Astrocyte of the hippocampus (primary cell): ENCODE results near the gene SEC23B.
"Not testable (repeated sequence)": the region's sequence is repeated elsewhere in the genome, so short reads cannot be mapped to it uniquely, and the experiment has no call there.

ENCODE experiments used
- DNase-seq: peaks from one replicate; pipeline ENCODE4 v3.0.0; 2011; ENCODE audit warnings: low read depth, low spot score

Gene SEC23B

DNA sequence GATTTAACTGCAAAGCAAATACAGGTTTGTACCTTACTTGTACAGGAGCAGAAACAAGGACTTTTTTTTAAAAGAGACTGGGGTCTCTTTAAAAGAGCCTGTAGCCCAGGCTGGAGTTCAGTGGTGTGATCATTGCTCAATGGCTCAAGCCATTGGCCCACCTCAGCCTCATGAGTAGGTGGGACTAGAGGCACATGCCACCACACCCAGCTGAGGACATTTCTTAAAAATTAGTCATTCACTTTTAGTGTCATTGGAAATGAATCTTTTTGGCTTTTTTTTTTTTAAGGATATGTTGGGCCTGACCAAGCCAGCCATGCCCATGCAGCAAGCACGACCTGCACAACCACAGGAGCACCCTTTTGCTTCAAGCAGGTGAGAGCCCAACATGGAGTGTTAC, 16.9 kb downstream of the SEC23B start:
- DNase-seq = no peak

DNA sequence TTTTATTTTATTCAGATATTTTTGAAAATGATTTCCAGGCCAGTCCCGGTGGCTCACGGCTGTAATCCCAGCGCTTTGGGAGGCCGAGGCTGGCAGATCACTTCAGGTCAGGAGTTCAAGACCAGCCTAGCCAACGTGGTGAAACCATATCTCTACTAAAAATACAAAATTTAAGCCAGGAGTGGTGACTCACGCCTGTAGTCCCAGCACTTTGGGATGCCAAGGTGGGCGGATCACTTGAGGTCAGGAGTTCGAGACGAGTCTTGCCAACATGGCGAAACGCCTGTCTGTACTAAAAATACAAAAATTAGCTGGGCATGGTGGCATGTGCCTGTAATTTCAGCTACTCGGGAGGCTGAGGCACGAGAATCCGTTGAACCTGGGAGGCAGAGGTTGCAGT, 19.0 kb downstream of the SEC23B start:
- not testable (repeated sequence) for DNase-seq

DNA sequence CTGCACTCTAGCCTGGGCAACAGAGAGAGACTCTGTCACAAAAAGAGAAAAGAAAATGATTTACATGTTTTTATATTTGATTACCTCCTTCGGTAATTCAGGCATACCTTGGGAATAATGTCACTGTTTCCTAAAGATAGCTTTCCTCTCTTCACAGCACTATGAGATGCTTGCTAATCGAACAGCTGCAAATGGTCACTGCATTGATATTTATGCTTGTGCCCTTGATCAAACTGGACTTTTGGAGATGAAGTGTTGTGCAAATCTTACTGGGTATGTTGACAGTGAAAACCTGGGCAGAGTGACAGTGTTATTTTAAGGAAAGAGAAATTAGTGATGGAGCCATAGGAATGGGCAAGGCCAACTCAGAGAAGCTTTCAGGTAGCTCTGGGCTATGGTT, 19.6 kb downstream of the SEC23B start:
- no peak for DNase-seq

DNA sequence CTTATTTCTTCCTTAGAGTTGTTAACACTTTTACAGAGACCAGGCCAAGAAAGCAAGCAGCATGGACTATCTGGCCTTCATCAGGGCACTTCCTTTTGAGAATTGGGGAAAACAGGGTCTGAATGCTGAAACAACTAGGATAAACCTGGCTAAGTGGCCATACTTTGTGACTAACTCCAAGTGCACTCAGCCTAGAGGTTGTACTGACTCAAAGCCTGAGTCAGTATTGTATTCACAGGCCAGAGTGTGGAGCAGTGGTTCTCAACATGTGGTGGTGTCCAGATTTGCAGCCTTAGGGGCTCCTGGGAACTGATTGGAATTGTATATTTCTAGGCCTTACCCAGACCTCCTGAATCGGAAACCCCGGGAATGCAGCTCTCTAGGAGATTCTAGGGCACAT, 20.1 kb downstream of the SEC23B start:
- peak; percentile 21 for DNase-seq

DNA sequence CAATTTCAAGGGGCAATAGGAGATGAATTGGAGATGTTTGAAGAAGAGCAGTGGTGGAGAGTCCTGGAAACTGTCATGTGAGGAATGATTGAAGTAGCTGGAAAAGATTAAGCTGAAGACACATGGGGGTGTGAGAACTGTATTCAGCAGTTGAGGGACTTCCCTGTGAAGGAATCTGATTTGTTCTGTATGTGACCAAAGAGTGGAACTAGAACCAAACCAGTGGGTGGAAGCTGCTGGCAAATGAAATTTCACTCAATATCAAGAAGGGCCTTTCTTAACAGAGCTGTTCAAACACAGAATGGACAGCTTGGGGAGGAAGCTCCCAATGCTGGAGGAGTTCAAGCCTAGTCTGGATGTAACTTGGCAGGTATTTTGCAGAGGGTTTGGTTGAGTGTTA, 21.3 kb downstream of the SEC23B start:
- DNase-seq = no peak

DNA sequence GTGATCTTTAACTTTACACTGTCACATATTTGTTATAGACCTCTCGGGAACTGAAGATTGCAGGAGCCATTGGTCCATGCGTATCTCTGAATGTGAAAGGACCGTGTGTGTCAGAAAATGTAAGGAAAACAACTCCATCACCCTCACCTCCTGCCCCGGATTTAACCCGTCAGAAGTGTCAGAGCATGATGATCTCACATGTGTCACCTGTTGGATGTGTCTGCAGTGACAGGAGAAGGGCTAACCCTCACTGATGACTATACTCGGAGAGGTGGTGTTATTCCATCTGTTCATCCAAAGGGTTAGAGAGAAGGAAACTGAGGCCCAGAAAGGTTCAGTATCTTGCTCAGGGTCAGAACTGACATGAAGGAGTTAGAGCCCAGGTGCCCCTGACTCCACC, 24.9 kb downstream of the SEC23B start:
- no peak for DNase-seq

DNA sequence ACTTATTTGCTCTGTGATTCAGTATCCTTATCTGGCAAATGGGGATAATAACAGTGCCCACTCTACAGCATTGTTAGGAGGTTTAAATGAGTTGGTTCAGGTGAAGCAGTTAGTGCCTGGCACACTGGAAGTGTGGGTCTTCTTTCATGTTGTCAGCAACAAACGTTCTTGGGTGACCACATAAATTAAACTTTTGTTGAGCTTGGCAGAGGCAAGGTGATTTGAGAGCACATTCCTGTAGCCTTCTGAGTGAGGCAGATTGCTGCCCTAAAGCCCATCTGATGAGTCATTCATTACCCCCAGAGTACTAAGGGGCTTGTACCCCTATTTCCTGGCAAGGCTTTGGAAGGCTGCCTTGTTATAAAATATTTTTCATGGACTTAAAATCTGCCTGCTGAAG, 25.8 kb downstream of the SEC23B start:
- DNase-seq = peak; percentile 84

DNA sequence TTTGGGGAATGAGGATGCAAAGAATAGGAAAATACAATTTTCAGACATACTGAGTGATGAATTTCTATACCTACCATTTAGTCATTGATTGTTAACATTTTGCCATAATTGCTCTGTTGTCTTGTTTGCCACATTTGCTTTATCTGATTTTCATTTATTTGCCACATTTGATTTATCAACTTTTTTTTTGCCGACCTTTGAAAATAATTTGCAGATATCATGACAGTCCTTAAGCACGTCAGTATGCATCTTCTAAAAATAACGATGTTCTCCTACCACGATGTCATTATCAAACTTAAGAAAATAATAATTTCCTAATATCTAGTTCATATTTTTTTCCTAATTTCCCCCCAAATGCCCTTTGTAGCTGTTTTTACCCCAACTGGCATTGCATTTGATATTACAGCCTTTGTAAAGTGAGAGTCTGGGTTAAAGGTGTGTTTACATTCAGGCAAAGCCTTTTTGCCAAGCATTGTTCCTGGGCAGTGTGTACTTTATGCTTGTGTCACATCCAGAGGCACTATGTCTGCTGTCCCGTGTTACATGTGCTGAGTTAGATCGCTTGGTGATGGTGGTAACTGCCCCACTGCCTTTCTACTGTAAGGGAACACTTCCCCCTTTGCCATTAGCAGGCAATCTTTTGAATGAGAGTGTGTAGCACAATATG, 26.4 kb downstream of the SEC23B start:
- DNase-seq = no peak

DNA sequence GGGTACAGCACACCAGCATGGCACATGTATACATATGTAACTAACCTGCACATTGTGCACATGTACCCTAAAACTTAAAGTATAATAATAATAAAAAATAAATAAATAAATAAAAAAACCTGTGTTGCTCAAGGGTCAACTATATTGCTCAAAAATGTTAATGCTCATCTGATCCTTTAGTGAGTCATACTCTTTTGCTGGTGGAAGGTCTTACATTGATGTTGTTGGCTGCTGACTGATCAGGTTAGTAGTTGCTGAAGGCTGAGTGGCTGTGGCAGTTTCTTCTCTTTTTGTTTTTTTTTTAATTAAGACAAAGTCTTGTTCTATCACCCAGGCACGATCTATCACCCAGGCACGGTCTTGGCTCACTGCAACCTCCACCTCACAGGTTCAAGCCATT, 29.9 kb downstream of the SEC23B start:
- DNase-seq = no peak

DNA sequence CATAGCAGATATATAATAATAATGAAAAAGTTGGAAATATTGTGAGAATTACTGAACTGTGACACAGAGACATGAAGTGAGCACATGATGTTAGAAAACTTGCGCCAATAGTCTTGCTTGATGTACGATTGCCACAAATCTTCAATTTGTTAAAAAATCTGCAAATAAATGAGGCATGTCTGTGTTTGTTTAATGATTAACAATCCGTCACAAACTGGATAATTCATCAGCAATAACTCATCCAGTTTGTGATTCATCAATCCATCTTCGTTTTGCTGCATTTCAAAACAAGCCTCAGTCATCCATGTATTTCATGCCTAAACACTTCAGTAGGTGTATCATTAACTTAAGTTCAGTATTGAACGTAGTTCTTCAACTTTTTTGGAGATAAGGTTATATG, 34.0 kb downstream of the SEC23B start:
- DNase-seq = no peak

DNA sequence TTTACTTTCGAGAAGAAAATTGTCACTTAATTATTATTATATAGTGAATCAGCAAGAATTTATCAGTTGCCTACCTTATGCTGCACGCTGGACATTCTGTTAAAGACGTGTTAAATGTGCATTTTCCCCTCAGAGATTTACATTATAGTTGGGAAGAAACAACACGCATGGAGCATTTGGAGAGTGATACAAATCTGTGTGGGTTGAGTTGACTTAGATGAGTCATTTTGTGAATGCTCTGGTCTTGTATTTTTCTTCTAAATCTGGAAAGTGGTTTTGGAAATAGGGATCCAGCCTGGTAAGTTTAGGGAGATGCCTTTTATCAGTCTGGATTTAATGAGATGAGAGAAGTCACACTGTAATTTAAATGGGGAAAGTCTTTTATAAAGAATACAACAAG, 35.5 kb downstream of the SEC23B start:
- no peak for DNase-seq

DNA sequence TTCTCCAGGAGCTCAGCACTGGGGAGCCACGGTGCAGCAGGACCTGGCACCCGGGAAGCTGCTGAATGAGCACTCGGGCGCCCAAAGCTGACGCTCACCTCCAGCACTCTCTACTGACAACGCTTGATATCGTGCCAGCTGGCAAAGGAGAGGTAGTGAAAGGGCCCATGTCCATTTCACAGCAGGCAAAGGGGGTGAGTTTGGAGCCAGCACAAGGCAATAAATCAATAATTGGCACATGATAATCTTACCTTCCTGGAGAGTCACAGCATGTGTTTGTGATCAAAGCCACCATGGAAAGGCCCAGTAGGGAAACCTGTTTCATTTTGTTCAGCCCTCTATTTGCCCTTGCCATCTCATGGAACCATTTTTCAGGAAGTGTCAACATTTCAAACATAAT, 36.2 kb downstream of the SEC23B start:
- DNase-seq = no peak

DNA sequence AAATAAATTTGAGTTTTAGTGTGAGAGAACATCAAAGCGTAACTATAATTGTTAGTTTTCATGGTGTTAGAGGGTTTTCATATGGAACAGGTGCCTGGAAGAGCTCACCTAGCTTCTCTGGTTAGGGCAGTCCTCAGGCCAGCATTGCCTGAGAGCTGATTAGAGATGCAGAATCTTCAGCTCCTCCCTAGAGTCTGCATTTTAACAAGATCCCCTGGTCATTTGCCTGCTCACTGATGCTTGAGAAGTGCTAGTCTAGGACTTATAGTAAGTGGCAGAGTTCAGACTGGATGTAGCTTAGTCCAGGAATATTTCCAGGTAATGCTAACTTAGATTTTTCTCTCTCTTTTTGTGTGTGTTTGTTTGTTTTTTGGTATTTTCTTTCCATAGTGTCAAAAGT, 37.8 kb downstream of the SEC23B start:
- no peak for DNase-seq

DNA sequence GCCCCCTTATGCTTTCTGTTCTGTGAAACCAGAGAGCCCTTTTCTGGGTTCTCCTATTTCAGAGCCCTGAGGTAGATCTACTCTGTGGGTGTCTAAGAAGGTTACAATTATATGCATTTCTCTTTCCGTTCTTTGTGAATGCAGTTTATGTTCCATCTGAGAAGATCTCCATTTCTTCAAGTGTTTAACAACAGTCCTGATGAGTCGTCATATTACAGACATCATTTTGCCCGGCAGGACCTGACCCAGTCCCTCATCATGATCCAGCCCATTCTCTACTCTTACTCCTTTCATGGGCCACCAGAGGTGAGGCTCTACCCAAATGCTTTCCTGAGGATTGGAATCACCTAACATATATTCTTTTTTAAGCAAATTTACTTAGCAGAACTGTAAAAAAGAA, 40.7 kb downstream of the SEC23B start:
- DNase-seq = no peak

DNA sequence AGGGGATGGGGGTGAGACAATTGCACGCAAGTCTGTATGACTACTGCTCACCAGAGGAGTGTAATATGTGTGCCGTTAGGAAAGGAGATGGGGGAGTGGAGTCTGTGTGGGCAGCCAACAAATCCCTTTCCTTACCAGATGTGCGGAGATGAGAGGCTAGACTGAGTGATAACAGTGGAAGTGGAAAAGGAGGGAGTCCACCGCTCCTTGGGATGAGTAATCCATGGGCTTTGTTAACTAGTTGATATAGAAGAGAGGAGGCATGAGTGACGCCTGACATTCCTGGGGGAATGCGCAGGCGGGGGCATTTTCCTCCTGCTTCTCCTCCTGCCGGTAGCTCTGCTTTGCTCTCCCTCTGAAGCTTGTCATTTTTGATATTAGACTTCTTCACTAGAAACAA, 46.0 kb downstream of the SEC23B start:
- no peak for DNase-seq

DNA sequence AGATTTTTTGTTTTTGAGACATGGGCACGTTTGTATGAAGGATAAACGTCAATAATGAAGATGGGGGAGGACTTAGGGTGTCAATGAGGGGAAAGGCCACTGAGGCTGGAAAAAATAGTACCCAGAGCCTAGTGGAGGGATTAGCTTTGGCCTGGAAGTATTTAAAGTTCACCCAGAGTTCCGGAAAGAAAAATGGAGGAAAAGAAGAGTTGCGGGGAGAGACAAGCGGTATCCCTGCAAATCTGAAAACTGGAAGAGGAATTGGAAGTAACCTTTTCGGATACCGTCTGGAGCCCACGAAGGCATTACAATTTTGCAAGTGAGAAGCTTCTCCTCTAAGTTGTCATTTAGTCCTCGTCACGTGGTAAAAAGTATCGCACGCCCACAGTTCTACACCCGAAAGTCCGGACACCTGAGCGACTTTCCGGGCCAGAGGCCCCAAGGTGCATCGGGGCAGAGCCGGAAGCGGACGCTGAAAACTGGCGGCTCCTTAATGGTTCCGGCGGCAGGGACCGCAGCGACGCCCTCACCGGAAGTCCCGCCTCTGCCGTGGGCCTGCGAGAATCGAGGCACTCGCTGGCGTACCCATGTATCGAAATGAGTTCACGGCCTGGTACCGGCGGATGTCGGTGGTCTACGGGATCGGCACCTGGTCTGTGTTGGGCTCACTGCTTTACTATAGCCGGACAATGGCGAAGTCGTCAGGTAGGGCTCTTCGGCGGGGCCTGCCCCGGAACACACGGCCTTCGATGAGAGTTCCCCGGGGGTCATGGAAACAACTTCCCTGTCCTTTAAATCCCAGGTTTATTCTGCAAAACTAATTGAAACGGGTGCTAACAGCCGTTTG, 59.4 kb downstream of the SEC23B start, which contains the start of gene SMIM26:
TSS of gene SMIM26 (plus strand) at position 541 of the 847 bp plus-strand sequence. CDS start at position 588, 47 bp downstream.
- DNase-seq = peak; percentile 96

DNA sequence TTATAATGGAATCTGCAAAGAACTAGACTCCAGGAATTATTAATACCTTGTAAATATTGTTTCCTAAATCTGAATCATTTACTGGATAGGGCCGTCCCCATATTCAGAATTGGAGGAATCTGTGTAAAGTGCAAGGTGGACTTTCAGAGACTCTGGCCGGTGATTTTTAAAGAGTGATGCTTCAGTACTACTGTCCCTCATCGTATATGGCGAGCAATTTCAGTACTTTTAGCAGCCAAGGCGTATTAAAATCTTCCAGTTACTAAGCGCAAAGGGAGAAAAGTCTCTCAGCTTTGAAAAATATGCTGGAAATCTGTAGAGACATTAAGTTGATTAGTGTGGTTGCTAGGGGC, 60.0 kb downstream of the SEC23B start:
- no peak for DNase-seq

DNA sequence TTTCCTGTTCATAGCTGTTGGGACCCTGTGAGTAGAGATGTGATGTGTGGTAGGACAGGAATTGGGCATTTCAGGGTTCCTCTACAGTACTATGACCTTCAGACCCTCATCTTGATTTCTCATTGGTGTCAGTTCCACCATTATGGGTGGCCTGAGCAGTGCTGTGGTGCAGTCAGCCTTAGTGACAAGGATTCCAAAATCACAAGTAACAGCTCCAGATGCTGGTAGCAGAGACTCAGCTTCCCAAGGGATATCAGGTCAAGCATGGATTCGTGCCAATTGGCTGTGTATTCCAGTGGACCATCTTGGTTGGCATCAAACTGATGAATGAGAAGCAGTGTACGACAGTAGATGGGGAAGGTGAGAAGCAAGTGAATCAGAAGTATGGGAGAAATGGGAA, 63.3 kb downstream of the SEC23B start:
- DNase-seq = no peak

DNA sequence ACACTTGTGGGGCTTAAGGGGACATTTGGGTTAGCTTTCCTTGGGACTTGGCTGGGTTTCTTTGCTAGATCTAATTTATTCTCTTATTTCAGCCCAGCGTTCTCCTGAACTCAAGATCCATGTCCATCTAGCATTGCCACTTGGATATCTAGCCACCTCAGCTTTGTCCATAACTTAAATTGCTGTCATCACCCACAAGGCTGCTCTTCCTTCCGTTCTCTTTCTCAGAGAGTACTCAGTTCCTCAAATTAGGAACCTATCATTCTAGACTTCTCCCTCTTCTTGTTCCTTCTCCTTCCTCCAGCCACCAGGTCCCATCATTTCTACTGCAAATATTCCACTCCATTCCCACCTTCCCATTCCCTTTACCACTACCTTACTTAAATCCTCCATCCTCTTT, 63.8 kb downstream of the SEC23B start:
- no peak for DNase-seq

DNA sequence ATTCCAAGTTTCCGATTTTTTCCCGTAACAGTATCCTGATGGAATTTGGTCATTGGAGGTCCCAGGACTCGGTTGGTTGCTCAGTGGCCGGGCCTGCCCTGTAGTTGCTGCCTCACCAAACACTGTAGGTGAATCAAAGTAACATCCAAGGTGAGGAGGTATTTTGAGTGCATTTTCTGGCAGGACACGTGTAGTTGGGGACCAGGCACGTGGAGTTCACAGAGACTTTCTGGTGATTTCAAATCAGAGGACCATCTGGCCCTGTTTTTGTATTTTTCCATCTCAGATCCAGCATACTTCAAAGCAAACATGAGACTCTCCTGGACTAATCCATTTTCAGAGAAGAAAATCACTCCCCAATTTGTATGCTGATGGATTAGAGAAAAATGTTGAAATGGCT, 70.2 kb downstream of the SEC23B start:
- DNase-seq = no peak

DNA sequence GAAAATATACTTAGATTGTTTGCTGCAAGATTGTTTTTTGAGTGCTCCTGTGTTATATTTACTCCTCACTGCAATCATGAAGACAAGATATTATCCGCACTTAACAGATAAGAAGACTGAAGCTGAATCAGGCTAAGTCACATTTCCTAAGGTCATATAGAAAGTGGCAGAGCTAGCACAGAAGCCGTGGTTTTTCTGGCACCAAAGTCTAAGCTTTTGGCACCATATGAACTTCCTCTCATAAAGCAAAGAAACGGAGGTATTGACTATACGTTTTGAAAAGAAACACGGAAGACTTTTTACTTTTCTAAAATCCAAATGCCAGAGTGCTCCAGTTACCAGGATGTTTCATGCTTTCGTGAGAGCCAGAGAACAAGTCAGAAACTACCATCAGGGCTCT, 70.8 kb downstream of the SEC23B start:
- no peak for DNase-seq

DNA sequence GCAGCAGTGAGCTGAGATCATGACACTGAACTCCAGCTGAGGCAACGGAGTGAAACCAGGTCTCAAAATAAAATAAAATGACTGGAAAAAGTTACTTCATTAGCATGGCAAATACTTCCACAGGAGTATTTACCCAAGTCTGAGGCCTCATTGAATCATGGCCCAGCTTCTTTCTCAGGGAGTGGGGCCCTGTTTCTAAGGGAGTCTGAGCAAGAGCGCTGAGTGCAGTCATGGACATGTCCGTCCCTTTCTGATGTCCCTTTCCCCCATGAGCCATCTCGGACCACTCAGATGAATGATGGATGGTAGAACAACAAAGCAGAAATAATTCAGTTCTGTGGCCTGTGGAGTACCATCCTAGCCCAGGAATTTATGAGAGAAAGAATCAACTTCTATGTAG, 72.3 kb downstream of the SEC23B start:
- no peak for DNase-seq

DNA sequence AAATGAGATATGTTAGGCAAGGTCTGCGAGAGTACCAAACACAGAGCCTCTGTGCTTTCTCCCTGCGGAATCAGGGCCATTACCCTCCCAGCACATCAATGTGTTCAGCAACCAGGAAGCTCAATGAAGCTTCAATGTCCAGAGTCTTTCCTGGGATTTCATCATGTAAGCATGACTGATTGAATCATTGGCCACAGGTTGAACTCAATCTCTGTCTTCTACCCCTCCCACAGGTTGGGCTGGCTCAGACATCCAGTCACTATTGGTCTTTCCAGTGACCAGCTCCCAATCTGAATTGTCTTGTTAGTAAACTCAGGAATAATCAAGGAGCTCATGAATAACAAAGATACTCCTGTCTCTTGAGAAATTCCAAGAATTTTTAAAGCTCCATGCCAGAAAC, 77.4 kb downstream of the SEC23B start:
- DNase-seq = peak; percentile 66
